ENCODE results near the gene DCTPP1.
A peak's percentile ranks its signal among the peaks of the same experiment; 100 is the strongest.
"Not testable (repeated sequence)": the region's sequence is repeated elsewhere in the genome, so short reads cannot be mapped to it uniquely, and the experiment has no call there.

The DCTPP1 gene

DNA sequence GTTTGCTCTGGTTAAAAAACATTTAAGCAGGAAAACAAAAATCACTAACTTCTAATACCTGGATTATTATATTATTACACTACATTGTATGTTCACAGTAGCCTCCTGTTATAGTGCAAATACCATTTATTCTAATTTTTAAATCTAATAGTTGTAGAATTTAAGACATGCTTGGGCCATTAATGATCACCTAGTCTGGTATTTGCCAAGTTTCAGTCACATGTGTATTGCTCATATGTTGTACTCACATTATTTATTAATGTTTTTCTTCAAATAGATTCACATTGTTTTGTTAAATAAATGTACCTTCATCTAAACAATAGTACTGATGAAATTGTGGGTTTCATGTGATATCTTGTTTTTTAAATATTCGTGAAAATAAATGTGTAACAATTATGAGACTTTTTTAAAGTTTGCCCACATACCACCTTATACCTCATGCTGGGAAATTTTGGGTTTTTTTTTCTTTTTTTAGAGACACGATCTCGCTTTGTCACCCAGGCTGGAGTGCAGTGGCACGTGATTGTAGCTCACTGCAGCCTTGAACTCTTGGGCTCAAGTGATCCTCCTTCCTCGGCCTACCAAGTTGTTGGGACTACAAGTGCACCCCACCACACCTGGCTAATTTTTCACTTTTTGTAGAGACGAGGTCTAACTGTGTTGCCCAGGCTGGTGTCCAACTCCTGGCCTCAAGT lies 16.6 kb downstream of the DCTPP1 start:
- no peak for DNase-seq (ENCODE audit: low read depth)

GRCh38 chr16:30409125-30410060 lies 20.4 kb downstream of the DCTPP1 start:
- DNase-seq (ENCODE audit: low read depth) = peak; percentile 70

DNA sequence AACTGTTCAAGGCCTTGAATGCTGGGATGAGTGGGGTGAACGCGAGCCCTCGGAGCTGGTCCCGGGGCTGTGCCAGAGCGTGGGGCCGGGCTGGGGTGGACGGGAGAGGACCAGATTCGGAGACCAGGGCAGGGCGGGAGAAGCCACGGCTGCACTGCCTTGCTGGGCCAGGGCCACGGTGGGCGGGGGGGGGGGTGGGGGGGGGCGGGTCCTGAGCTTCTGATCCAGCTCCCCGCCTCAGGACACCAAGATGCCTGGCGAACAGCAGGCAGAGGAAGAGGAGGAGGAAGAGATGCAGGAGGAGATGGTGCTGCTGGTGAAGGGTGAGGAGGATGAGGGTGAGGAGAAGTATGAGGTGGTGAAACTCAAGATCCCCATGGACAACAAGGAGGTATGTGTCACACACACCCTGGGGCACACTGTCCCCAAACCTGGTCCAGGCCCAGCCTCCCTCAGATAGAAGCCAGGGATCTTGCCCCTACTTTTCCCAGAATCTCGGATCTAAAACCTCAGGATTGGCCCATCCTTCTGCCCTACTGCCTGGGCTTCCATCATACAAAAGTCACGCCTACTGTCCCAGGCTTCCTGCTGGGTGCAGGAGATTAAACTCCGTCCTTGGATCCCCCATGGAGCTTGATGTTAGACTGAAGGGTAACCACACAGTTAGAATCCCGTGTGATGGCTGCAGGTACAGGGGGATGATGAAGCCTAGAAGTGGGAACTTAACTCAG lies 21.9 kb downstream of the DCTPP1 start:
- DNase-seq (ENCODE audit: low read depth) = no peak

- DNase-seq (ENCODE audit: low read depth) = peak; percentile 74
Measured at GRCh38 chr16:30407102-30407803, 22.6 kb downstream of the DCTPP1 start, which contains the start of gene ZNF771. Gene ZNF771, plus strand, starts transcription at chr16:30407606. Its CDS starts 448 bp downstream, at chr16:30408054.

DNA sequence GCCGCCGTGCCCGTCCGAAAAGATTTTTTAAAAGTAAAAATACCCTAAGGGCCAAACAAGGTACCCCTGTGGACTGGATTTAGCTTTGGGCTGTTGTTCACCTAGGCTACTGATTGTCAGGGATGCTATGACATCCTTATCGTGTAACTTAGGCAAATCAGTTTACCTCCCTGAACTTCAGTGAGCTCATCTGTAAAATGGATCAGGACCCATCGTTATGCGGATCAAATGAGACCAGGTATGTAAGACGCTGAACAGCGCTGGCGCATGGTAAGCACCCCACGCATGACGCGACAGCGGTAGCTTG lies 23.1 kb downstream of the DCTPP1 start:
- DNase-seq (ENCODE audit: low read depth) = no peak

DNA sequence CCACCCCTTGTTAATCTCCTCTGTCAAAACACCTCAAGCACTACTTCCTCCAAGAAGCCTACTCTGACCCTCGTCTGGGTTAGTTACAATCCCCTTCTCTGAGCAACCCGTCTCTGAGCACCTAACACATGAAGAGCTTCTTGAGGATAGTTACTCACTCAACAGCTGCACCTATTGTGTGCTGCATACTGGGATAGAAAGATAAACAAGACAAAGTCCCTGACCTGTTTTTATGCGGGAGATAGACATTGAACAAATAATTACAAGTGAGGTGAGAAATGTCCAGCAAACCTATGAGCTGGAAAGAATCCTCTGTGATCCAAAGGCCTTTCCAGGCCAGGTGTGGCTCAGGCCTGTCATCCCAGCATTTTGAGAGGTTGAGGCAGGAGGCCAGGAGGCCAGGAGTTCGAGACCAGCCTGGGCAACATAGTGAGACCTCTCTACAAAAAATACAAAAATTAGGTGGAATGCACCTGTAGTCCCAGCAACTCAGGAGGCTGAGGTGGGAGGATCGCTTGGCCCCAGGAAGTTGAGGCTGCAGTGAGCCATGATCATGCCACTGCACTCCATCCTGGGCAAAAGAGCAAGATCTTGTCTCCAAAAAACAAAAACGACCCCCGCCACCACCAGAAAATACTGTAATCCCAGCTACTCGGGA lies 27.9 kb downstream of the DCTPP1 start:
- no peak for DNase-seq (ENCODE audit: low read depth)

GRCh38 chr16:30399435-30400186 lies 30.2 kb downstream of the DCTPP1 start:
- DNase-seq (ENCODE audit: low read depth) = no peak

- no peak for DNase-seq (ENCODE audit: low read depth)
Measured at GRCh38 chr16:30398661-30399434, 31.0 kb downstream of the DCTPP1 start.

GRCh38 chr16:30397776-30398660 lies 31.8 kb downstream of the DCTPP1 start:
- DNase-seq (ENCODE audit: low read depth) = no peak

GRCh38 chr16:30397056-30397455 lies 32.8 kb downstream of the DCTPP1 start:
- no peak for DNase-seq (ENCODE audit: low read depth)

DNA sequence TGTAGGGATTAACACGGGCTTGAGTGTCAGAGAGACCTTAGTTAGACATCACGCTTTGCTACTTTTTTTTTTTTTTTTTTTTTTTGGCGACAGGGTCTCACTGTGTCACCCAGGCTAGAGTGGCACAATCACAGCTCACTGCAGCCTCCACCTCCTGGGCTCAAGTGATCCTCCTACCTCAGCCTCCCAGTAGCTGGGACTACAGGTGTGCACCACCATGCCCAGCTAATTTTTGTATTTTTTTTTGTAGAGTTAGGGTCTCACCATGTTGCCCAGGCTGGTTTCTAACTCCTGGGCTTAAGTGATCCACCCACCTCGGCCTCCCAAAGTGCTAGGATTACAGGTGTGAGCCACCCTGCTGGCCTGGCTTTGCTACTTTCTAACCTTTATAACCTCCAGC lies 33.2 kb downstream of the DCTPP1 start:
- not testable (repeated sequence) for DNase-seq (ENCODE audit: low read depth)

DNA sequence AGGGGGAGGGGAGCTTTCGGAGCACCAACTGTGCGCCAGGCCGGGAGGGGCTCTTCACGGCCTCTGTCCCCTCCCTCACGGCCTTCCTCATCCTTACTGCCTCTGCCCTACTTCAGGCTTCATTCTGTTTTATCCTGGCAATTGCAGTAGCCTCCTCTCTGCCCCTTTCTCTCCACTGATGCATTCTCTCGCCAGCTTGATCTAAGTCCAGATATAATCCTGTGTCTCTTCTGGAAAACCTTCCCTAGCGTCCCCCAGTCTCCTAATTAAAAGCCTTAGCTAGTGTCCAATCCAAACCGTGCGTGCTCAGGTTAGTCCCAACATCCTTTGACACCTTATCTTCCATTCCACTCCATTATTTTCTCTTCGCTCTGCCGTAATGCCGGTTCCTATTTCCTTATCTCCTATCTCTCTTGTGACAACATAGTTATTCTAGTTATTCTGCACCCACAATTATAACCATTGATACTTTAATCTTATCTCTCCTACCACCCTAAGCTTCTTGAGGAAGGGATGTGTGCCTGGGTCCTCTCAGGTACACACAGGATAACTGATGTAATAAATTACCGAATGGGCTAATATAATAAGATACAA lies 33.7 kb downstream of the DCTPP1 start:
- DNase-seq (ENCODE audit: low read depth) = no peak

GRCh38 chr16:30395155-30395991 lies 34.5 kb downstream of the DCTPP1 start, which contains the start of gene ZNF48:
Gene ZNF48, plus strand, starts transcription at chr16:30395420. Its CDS starts 375 bp downstream, at chr16:30395795.
- DNase-seq (ENCODE audit: low read depth) = peak; percentile 81

GRCh38 chr16:30394592-30395154 lies 35.2 kb downstream of the DCTPP1 start:
- no peak for DNase-seq (ENCODE audit: low read depth)

DNA sequence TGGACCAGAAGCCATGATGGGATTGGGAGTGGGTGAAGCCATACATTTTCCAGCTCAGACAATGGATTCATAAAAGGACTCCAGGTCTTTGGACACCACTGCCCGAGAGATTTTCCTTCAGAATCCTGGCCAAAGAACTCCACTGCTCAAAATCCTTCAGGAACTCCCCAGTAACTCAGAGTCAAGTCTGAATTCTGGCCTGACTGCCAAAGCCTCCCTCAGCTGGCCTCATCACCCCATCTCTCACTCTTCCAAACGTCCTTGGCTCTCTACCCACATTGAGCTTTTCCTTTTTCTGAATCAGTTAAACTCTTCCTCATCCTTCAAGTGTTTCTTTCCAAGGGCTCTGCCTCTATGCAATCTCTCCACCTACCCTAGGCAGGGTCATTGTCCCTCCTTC lies 46.3 kb downstream of the DCTPP1 start:
- no peak for DNase-seq (ENCODE audit: low read depth)

DNA sequence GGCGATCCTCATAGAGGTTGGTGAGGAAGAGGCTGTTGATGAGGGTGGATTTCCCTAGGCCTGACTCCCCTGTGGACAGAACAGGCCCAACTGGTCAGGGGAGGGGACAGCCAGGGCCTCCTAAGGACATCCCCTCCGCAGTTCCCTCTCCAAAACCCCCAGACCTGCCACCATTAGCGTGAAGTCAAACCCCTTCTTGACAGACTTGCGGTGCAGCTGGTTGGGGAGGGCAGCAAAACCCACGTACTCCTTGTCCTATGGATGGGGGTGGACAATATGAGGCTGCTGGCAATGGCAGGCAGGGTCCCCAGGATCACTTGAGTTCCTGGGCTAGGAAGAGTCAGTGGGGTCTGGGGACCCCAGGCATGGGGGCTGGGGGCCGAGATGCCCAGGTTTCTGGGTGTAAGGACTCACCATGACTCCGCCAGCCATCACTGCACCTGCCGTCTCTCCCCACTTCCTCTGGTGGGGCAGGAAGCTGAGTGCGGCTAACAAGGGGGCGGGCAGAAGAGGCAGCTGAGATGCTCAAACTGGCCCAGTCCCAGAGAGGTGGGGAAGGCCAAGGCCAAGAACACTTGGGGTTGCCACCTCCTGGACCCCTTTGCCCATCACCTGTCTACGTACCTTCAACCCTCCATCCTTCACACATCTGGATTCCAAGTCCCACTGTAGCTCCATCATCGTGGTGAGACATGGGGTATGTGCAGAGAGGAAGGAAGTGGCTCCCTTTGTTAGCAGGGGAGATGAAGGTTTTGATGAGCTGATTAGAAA lies 47.5 kb downstream of the DCTPP1 start, which contains the start of gene SEPTIN1:
TSS of gene SEPTIN1 (minus strand) at position 451 of the 771 bp plus-strand sequence. CDS start at position 432, 19 bp downstream.
- no peak for DNase-seq (ENCODE audit: low read depth)
